GM12878 (cell line): ENCODE measurements around the gene UMOD. TPM values are rescaled to one million over a fixed set of nuclear protein-coding genes. Genes with fewer than 3 reads are reported as not detected.

Source experiments
- ATAC-seq: fragments of 200-7000 bp; cut with Tn5 transposase; 3 replicates; pipeline ENCODE4 v1.9.1; 2020; ENCODE audit warnings: mild to moderate bottlenecking, moderate library complexity
- BruUV-seq: library from RNA; stranded (reverse); fragments of 400-500 nt; replicated peaks from 2 replicates; lab custom pipeline; 2021; lab: Mats Ljungman, UMichigan
- CTCF ChIA-PET: fragments of 300-600 bp; sonication (Branson Sonifier 250); formaldehyde crosslinking; extraction: SDS; loops from one replicate; lab custom pipeline; 2021; ENCODE audit warnings: inconsistent platforms; lab: Yijun Ruan, JAX
- POLR2A ChIA-PET: fragments of 350-600 bp; formaldehyde crosslinking; extraction: SDS; loops from one replicate; lab custom pipeline; 2021; ENCODE audit warnings: inconsistent platforms; lab: Charles Lee
- RAD21 ChIA-PET: fragments of 300-600 bp; sonication (Branson Sonifier 250); formaldehyde crosslinking; loops from one replicate; lab custom pipeline; 2023; ENCODE audit warnings: antibody characterized with exemption; ENCODE audit not compliant: unreplicated experiment; lab: Charles Lee
- SMC1A ChIA-PET: fragments of 300-600 bp; sonication (Branson Sonifier 250); formaldehyde crosslinking; loops from one replicate; lab custom pipeline; 2023; ENCODE audit not compliant: unreplicated experiment, uncharacterized antibody; lab: Charles Lee
- DNase-seq: peaks from one replicate; pipeline ENCODE4 v3.0.0-alpha.2; 2011; ENCODE audit warnings: low read depth, low spot score
- FAIRE-seq: peaks from 3 replicates; lab custom pipeline; 2011; peaks lifted over from hg19 to GRCh38; lab: Jason Lieb, UNC
- H2AFZ ChIP-seq: 2 replicates; pipeline ENCODE4 v1.6.0; 2011; ENCODE audit warnings: low read depth, low read length, control low read depth; ENCODE audit not compliant: control insufficient read depth
- H3K27ac ChIP-seq: 2 replicates; pipeline ENCODE4 v1.5.1; 2011; ENCODE audit warnings: control low read depth; ENCODE audit not compliant: control insufficient read depth, insufficient read depth
- H3K27me3 ChIP-seq, 2 experiments: replicated peaks in 1 of 2; 2 replicates each; pipeline versions ENCODE4 v1.6.0 to v1.6.1; 2011; ENCODE audit warnings: low read length in 1 of 2; ENCODE audit not compliant: control insufficient read depth in 2 of 2, insufficient read depth in 2 of 2
- H3K36me3 ChIP-seq, 2 experiments: 2 replicates each; pipeline ENCODE4 v1.5.1; 2011; ENCODE audit warnings: low read length in 1 of 2; ENCODE audit not compliant: control insufficient read depth in 2 of 2, insufficient read depth in 2 of 2
- H3K4me1 ChIP-seq: 2 replicates; pipeline ENCODE4 v1.6.1; 2011; ENCODE audit warnings: mild to moderate bottlenecking, low read length, moderate library complexity, mixed read lengths; ENCODE audit not compliant: control insufficient read depth, insufficient read depth
- H3K4me2 ChIP-seq: 2 replicates; pipeline ENCODE4 v1.6.0; 2011; ENCODE audit warnings: control low read depth; ENCODE audit not compliant: control insufficient read depth, insufficient read depth
- H3K4me3 ChIP-seq: fragments of 200-600 bp; sonication (generic); 2 replicates; pipeline ENCODE4 v1.5.1; 2016
- H3K79me2 ChIP-seq: 2 replicates; pipeline ENCODE4 v1.6.0; 2011; ENCODE audit warnings: low read length; ENCODE audit not compliant: control insufficient read depth, insufficient read depth
- H3K9ac ChIP-seq: 2 replicates; pipeline ENCODE4 v1.8.0; 2011; ENCODE audit warnings: low read length, control low read depth, mixed read lengths; ENCODE audit not compliant: control insufficient read depth, insufficient read depth
- H3K9me3 ChIP-seq: replicated peaks from 3 replicates; pipeline ENCODE4 v1.5.1; 2011; ENCODE audit warnings: mild to moderate bottlenecking, low read length; ENCODE audit not compliant: control insufficient read depth, insufficient read depth
- H4K20me1 ChIP-seq: 2 replicates; pipeline ENCODE4 v1.6.0; 2011; ENCODE audit not compliant: control insufficient read depth, insufficient read depth
- BRCA1 ChIP-seq: IDR thresholded peaks from 2 replicates; pipeline ENCODE4 v1.6.1; 2011; ENCODE audit warnings: low read depth, low read length, improper control_type of control experiment
- EGR1 ChIP-seq, 2 experiments: IDR thresholded peaks; 1 replicate in 1 of 2; 2 replicates in 1 of 2; pipeline ENCODE4 v1.6.1; 2011 to 2012; ENCODE audit warnings: low read depth in 2 of 2, low read length in 2 of 2, borderline replicate concordance in 1 of 2, mild to moderate bottlenecking in 1 of 2, moderate library complexity in 1 of 2
- MEF2B ChIP-seq: fragments of 450-650 bp; IDR thresholded peaks from 2 replicates; pipeline ENCODE4 v1.6.1; 2018; ENCODE audit warnings: mild to moderate bottlenecking, moderate library complexity; ENCODE audit not compliant: partially characterized antibody, poor library complexity, severe bottlenecking
- MTA3 ChIP-seq: IDR thresholded peaks from 2 replicates; pipeline ENCODE4 v1.6.1; 2012; ENCODE audit warnings: low read length, inconsistent platforms, borderline replicate concordance
- NFIC ChIP-seq: IDR thresholded peaks from 2 replicates; pipeline ENCODE4 v1.6.1; 2012; ENCODE audit warnings: low read depth, mild to moderate bottlenecking, inconsistent platforms, low read length, moderate library complexity
- POU2F2 ChIP-seq: IDR thresholded peaks from 3 replicates; pipeline ENCODE4 v1.6.1; 2011; ENCODE audit warnings: low read depth, mild to moderate bottlenecking, low read length, borderline replicate concordance
- RAD21 ChIP-seq: IDR thresholded peaks from 2 replicates; pipeline ENCODE4 v1.6.1; 2011; ENCODE audit warnings: mild to moderate bottlenecking, low read depth, low read length, moderate library complexity; ENCODE audit not compliant: insufficient read depth
- RB1 ChIP-seq: fragments of 450-650 bp; formaldehyde crosslinking; IDR thresholded peaks from 2 replicates; pipeline ENCODE4 v1.6.1; 2017; ENCODE audit warnings: mild to moderate bottlenecking, borderline replicate concordance
- SMC3 ChIP-seq: IDR thresholded peaks from 2 replicates; pipeline ENCODE4 v1.6.1; 2011; ENCODE audit warnings: low read length, improper control_type of control experiment, borderline replicate concordance
- SPI1 ChIP-seq: IDR thresholded peaks from 2 replicates; pipeline ENCODE4 v1.6.1; 2011; ENCODE audit warnings: low read depth, mild to moderate bottlenecking, low read length, moderate library complexity, borderline replicate concordance; ENCODE audit not compliant: insufficient read depth
- SRF ChIP-seq, 2 experiments: IDR thresholded peaks; 2 replicates each; pipeline ENCODE4 v1.6.1; 2011; ENCODE audit warnings: low read depth in 2 of 2, low read length in 2 of 2, mild to moderate bottlenecking in 1 of 2, moderate library complexity in 1 of 2
- SUPT20H ChIP-seq: IDR thresholded peaks from 2 replicates; pipeline ENCODE4 v1.6.1; 2011; ENCODE audit warnings: low read depth, mild to moderate bottlenecking, low read length, moderate library complexity, borderline replicate concordance; ENCODE audit not compliant: control insufficient read depth
- YY1 ChIP-seq: IDR thresholded peaks from 2 replicates; pipeline ENCODE4 v1.6.1; 2011; ENCODE audit warnings: low read depth, mild to moderate bottlenecking, low read length
- ZNF274 ChIP-seq: IDR thresholded peaks from one replicate; pipeline ENCODE4 v1.8.0; 2011; ENCODE audit not compliant: insufficient read length, insufficient read depth
- ZSCAN29 ChIP-seq: fragments of 450-650 bp; IDR thresholded peaks from 2 replicates; pipeline ENCODE4 v1.6.1; 2017; ENCODE audit warnings: mild to moderate bottlenecking, moderate library complexity
- WGBS: methylation state at CpG from one replicate; pipeline ENCODE4 v1.1.6; 2016; ENCODE audit warnings: low lambda C conversion rate; ENCODE audit not compliant: insufficient replicate concordance, insufficient coverage; ENCODE audit errors: missing lambda C conversion rate; 5-methylcytosine and 5-hydroxymethylcytosine counted together
- in situ Hi-C: fragments of 300-500 bp; cut with MboI; formaldehyde crosslinking; loops from 9 replicates; pipeline ENCODE4 v1.14.3; 2018; ENCODE audit warnings: mixed read lengths
- intact Hi-C: fragments of 100-400 bp; cut with micrococcal nuclease; formaldehyde crosslinking; loops from one replicate; pipeline ENCODE4 v1.14.2; 2022; ENCODE audit not compliant: unreplicated experiment
- polyA plus RNA-seq, 11 experiments: library from polyadenylated mRNA; depleted of rRNA in 4 of 11; unstranded in 6 of 11; stranded (reverse) in 5 of 11; fragments of >200 nt; fragmentation: Nextera tagmentation in 4 of 11; fragmentation: Illumina TruSeq in 1 of 11; extraction: Ambion mirVana in 4 of 11; extraction: Trizol in 1 of 11; gene quantifications; 1 replicate in 1 of 11; 2 replicates in 10 of 11; pipeline versions ENCODE4 v1.2.1 to v1.2.3, GENCODE V29; 2011 to 2016; ENCODE audit warnings: inconsistent platforms in 2 of 11, missing spikeins in 2 of 11, low read depth in 1 of 11
- total RNA-seq, 4 experiments: library from RNA; depleted of rRNA in 3 of 4; stranded (reverse); fragments of >200 nt in 3 of 4; fragmentation: Illumina TruSeq in 1 of 4; extraction: Trizol in 1 of 4; gene quantifications; 2 replicates each; pipeline versions ENCODE4 v1.2.1 to v1.2.3, GENCODE V29; 2013 to 2021
- TF ChIP-seq, protein P1 (sequence below), 3 experiments: IDR thresholded peaks in 2 of 3; conservative IDR thresholded peaks in 1 of 3; 2 replicates each; pipeline ENCODE4 v1.5.1; 2011; ENCODE audit warnings: low read depth in 3 of 3, low read length in 3 of 3, mild to moderate bottlenecking in 3 of 3, control low read depth in 2 of 3, moderate library complexity in 2 of 3, inconsistent platforms in 1 of 3, mixed read lengths in 1 of 3; ENCODE audit not compliant: control insufficient read depth in 2 of 3, insufficient read depth in 1 of 3; ENCODE audit errors: extremely low read depth in 1 of 3
- TF ChIP-seq, protein P2 (sequence below): fragments of 450-650 bp; IDR thresholded peaks from 2 replicates; pipeline ENCODE4 v1.6.1; 2017; ENCODE audit warnings: mild to moderate bottlenecking, low read depth, inconsistent platforms; ENCODE audit not compliant: poor library complexity, severe bottlenecking

Gene UMOD
- total and polyA plus RNA-seq, 10 of the 15 experiments (the other 5 are each of a cell fraction or from before 2014, with no cell fraction given): not detected

DNA sequence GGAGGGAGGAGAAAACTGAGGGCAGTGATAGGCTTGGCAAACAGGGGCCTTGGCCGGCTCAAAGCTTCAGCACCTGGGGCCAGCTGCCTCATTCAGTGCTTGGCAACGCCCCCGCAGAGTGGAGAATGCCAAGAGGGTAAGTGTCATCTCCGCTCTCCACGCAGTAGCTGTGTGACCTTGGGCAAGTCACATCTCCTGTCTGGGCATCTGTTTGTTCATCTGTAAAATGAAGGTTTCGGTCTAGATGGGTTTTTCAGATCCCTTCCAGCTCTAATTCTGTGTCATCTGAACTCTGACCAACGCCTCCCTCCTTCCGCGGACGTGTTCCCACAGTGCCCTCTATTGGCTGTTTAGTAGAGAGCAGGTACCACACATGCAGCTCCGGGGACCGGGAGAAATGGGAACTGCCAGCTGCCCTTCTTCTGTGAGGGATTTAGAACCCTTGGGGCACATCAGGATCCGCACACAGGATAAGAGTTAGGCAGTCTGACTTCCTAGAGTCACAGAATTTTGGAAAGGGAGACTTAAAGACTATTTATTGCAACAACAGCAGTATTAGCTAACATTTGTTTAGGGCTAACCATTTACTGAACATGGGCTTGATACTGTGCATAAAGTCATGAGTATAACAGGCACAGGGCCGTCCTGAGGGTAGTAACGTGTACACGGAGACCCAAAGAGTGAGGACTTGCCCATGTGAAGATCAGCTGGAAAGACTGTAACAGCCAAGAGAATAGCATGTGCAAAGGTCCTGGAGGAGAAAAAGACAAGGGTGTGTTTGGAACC lies 52.0 kb downstream of the UMOD start:
- Histone ChIP-seq H3K9me3 (no peaks in the 10 kb centered on the region), H3K4me2 (no peak overlapping the region), H3K27me3 (no peaks in the 10 kb centered on the region; a peak in 1 of 4 replicates), H3K27ac (no peak overlapping the region), H4K20me1 (no peaks in the 10 kb centered on the region), H3K36me3 (no peaks in the 10 kb centered on the region), H3K4me1 (no peaks in the 10 kb centered on the region), H3K9ac (no peak overlapping the region), H2AFZ (no peak overlapping the region), H3K79me2 (no peaks in the 10 kb centered on the region), H3K4me3 (no peak overlapping the region)
- intact Hi-C loops (loop anchor here (1.0 kb wide), 3 partner anchors 83 to 393 kb away; no protein-coding TSS in a partner anchor), in situ Hi-C loops (loop anchor here (5.0 kb wide), 1 partner anchor 393 kb away; no protein-coding TSS in a partner anchor)
- RAD21 ChIA-PET: interaction anchor here (0.7 to 5.8 kb wide), 12 partner anchors 8 to 443 kb away, joined by 3 to 117 read pairs (median 4); no protein-coding TSS in a partner anchor
- FAIRE-seq (peak; percentile 94), DNase-seq (peak; percentile 46), ATAC-seq (peak; percentile 97)
- POLR2A ChIA-PET: interaction anchor here (0.5 kb wide), 1 partner anchor 381 kb away, joined by 3 read pairs; no protein-coding TSS in a partner anchor
- SMC1A ChIA-PET: interaction anchor here (0.7 to 7.2 kb wide), 18 partner anchors 12 to 401 kb away, joined by 3 to 103 read pairs (median 4); no protein-coding TSS in a partner anchor
- 11% methylated on average over 16 of the region's 16 CpGs for WGBS
- CTCF ChIA-PET: interaction anchor here (0.6 to 8.2 kb wide), 44 partner anchors 9 to 745 kb away, joined by 3 to 212 read pairs (median 4); partner anchors contain the start of gene VPS35L
- no TSS peak for BruUV-seq
- TF ChIP-seq SMC3: peak; percentile 72
- TF ChIP-seq NFIC: no peak
- TF ChIP-seq RAD21: peak; percentile 88
- no peak for TF ChIP-seq MTA3
- no peak for TF ChIP-seq MEF2B
- peak in 1 of 2 experiments; percentile 33; a peak in 1 of 3 replicates for TF ChIP-seq EGR1 (IDR thresholded peaks at IDR 0.05; ENCODE audit: borderline replicate concordance in 1 of 2, low read depth in 2 of 2, low read length in 2 of 2)
- TF ChIP-seq SPI1: peak; percentile 72
- TF ChIP-seq RB1: 0 out of 2 replicates have a peak, but pooled peaks have one; percentile 53
- TF ChIP-seq, protein P1, sequence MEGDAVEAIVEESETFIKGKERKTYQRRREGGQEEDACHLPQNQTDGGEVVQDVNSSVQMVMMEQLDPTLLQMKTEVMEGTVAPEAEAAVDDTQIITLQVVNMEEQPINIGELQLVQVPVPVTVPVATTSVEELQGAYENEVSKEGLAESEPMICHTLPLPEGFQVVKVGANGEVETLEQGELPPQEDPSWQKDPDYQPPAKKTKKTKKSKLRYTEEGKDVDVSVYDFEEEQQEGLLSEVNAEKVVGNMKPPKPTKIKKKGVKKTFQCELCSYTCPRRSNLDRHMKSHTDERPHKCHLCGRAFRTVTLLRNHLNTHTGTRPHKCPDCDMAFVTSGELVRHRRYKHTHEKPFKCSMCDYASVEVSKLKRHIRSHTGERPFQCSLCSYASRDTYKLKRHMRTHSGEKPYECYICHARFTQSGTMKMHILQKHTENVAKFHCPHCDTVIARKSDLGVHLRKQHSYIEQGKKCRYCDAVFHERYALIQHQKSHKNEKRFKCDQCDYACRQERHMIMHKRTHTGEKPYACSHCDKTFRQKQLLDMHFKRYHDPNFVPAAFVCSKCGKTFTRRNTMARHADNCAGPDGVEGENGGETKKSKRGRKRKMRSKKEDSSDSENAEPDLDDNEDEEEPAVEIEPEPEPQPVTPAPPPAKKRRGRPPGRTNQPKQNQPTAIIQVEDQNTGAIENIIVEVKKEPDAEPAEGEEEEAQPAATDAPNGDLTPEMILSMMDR (IDR thresholded peaks at IDR 0.05 in 2 of 3, conservative IDR thresholded peaks at IDR 0.05 in 1 of 3; ENCODE audit: control insufficient read depth in 2 of 3, extremely low read depth in 1 of 3, insufficient read depth in 1 of 3, low read depth in 3 of 3, low read length in 3 of 3): peak; percentile 85 to 91 (median 87)
- no peak for TF ChIP-seq BRCA1
- no peak for TF ChIP-seq SUPT20H
- no peak for TF ChIP-seq POU2F2
- 0 out of 2 replicates have a peak, but pooled peaks have one; percentile 12 for TF ChIP-seq ZSCAN29
- no peak for TF ChIP-seq ZNF274
- TF ChIP-seq YY1: 0 out of 2 replicates have a peak, but pooled peaks have one; percentile 28
- no peak for TF ChIP-seq SRF (IDR thresholded peaks at IDR 0.05; ENCODE audit: low read depth in 2 of 2, low read length in 2 of 2)
- TF ChIP-seq, protein P2, sequence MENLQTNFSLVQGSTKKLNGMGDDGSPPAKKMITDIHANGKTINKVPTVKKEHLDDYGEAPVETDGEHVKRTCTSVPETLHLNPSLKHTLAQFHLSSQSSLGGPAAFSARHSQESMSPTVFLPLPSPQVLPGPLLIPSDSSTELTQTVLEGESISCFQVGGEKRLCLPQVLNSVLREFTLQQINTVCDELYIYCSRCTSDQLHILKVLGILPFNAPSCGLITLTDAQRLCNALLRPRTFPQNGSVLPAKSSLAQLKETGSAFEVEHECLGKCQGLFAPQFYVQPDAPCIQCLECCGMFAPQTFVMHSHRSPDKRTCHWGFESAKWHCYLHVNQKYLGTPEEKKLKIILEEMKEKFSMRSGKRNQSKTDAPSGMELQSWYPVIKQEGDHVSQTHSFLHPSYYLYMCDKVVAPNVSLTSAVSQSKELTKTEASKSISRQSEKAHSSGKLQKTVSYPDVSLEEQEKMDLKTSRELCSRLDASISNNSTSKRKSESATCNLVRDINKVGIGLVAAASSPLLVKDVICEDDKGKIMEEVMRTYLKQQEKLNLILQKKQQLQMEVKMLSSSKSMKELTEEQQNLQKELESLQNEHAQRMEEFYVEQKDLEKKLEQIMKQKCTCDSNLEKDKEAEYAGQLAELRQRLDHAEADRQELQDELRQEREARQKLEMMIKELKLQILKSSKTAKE: peak; percentile 25
